CD4-positive, alpha-beta T cell treated with Interleukin-6 at 100 ng/mL for 8 hours (primary cell): Measurements from ENCODE around the gene ADAMTS2.
"Not testable (repeated sequence)": the region's sequence is repeated elsewhere in the genome, so short reads cannot be mapped to it uniquely, and the experiment has no call there.

Experiments used
- DNase-seq: peaks from one replicate; pipeline ENCODE4 v3.0.0-alpha.2; 2020; ENCODE audit warnings: mixed read lengths, low spot score

Gene ADAMTS2

GRCh38 chr5:179111267-179112207 is 233.7 kb downstream of the ADAMTS2 start:
- no peak for DNase-seq

- DNase-seq = no peak
Measured at GRCh38 chr5:179110528-179110927, 234.7 kb downstream of the ADAMTS2 start.

- not testable (repeated sequence) for DNase-seq
Measured at GRCh38 chr5:179101282-179101681, 244.0 kb downstream of the ADAMTS2 start.

- DNase-seq = no peak
Measured at GRCh38 chr5:179089502-179089901, 255.8 kb downstream of the ADAMTS2 start.

- no peak for DNase-seq
Measured at GRCh38 chr5:179080724-179081123, 264.5 kb downstream of the ADAMTS2 start.

GRCh38 chr5:179079165-179079987 is 265.9 kb downstream of the ADAMTS2 start:
- no peak for DNase-seq

- no peak for DNase-seq
Measured at GRCh38 chr5:179065703-179066102, 279.6 kb downstream of the ADAMTS2 start.

GRCh38 chr5:179061025-179061424 is 284.2 kb downstream of the ADAMTS2 start:
- no peak for DNase-seq
